ENCODE data around the gene ZNF710. TPM values are rescaled to one million over a fixed set of nuclear protein-coding genes. Genes with fewer than 3 reads are reported as not detected.

Gene ZNF710
- total and polyA plus RNA-seq, 2 of the 13 experiments (the other 11 are each of a cell fraction or from before 2014, with no cell fraction given): 4.7 to 20.6 TPM

DNA sequence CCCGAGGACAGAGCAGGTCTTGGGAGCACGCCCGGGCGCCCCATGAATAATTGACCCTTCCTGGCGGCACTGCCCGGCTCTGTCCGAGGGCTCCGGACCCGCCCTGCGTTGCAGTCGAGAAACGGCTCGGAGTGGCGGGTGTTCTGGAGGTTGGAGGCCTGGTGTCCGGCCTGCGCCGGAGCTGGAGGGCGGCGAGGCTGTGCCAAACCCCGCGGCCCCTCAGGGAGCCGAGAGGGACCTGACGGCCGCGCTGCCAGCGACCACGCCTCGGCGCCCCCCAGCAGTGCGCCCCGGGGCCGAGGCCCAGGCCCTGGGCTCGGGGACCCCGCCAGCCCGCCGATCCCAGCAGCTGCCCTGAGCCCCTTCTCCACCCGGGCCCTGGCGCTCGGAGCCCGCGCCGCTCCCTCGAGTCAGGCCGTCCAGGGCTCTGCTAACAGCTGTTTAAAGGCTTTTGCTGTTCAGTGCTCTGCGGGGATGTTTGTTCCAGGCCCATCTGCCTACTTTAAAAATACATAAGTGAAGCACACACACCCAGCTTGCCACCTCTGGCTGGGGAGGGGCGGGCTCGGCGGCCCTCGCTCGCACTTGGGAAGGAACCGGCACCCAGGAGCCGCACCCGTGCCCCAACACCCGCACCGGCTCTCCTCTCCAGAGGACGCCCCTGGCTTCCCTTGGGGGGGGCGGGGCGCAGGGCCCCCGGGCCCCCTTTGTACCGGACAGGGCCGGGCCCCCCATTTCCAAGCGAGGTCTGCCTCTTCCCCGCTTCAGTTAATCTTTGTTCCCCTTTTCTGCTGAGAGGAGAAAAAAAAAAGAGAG, 730 bp upstream of the ZNF710 start (continued):
- TF ChIP-seq, protein P1, sequence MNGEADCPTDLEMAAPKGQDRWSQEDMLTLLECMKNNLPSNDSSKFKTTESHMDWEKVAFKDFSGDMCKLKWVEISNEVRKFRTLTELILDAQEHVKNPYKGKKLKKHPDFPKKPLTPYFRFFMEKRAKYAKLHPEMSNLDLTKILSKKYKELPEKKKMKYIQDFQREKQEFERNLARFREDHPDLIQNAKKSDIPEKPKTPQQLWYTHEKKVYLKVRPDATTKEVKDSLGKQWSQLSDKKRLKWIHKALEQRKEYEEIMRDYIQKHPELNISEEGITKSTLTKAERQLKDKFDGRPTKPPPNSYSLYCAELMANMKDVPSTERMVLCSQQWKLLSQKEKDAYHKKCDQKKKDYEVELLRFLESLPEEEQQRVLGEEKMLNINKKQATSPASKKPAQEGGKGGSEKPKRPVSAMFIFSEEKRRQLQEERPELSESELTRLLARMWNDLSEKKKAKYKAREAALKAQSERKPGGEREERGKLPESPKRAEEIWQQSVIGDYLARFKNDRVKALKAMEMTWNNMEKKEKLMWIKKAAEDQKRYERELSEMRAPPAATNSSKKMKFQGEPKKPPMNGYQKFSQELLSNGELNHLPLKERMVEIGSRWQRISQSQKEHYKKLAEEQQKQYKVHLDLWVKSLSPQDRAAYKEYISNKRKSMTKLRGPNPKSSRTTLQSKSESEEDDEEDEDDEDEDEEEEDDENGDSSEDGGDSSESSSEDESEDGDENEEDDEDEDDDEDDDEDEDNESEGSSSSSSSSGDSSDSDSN (CRISPR knock-in tag; IDR thresholded peaks at IDR 0.05): peak; percentile 37; the same call in 1 of the 2 replicates
- TF ChIP-seq, protein P2, sequence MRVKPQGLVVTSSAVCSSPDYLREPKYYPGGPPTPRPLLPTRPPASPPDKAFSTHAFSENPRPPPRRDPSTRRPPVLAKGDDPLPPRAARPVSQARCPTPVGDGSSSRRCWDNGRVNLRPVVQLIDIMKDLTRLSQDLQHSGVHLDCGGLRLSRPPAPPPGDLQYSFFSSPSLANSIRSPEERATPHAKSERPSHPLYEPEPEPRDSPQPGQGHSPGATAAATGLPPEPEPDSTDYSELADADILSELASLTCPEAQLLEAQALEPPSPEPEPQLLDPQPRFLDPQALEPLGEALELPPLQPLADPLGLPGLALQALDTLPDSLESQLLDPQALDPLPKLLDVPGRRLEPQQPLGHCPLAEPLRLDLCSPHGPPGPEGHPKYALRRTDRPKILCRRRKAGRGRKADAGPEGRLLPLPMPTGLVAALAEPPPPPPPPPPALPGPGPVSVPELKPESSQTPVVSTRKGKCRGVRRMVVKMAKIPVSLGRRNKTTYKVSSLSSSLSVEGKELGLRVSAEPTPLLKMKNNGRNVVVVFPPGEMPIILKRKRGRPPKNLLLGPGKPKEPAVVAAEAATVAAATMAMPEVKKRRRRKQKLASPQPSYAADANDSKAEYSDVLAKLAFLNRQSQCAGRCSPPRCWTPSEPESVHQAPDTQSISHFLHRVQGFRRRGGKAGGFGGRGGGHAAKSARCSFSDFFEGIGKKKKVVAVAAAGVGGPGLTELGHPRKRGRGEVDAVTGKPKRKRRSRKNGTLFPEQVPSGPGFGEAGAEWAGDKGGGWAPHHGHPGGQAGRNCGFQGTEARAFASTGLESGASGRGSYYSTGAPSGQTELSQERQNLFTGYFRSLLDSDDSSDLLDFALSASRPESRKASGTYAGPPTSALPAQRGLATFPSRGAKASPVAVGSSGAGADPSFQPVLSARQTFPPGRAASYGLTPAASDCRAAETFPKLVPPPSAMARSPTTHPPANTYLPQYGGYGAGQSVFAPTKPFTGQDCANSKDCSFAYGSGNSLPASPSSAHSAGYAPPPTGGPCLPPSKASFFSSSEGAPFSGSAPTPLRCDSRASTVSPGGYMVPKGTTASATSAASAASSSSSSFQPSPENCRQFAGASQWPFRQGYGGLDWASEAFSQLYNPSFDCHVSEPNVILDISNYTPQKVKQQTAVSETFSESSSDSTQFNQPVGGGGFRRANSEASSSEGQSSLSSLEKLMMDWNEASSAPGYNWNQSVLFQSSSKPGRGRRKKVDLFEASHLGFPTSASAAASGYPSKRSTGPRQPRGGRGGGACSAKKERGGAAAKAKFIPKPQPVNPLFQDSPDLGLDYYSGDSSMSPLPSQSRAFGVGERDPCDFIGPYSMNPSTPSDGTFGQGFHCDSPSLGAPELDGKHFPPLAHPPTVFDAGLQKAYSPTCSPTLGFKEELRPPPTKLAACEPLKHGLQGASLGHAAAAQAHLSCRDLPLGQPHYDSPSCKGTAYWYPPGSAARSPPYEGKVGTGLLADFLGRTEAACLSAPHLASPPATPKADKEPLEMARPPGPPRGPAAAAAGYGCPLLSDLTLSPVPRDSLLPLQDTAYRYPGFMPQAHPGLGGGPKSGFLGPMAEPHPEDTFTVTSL (CRISPR knock-in tag; IDR thresholded peaks at IDR 0.05; ENCODE audit: borderline replicate concordance): no peak
- TF ChIP-seq RBAK (CRISPR knock-in tag; IDR thresholded peaks at IDR 0.05) (peak; percentile 25; the same call in 1 of the 2 replicates), ZFX (CRISPR knock-in tag; IDR thresholded peaks at IDR 0.05; ENCODE audit: low read depth) (peak; percentile 60), SOX5 (CRISPR knock-in tag; IDR thresholded peaks at IDR 0.05; ENCODE audit: borderline replicate concordance) (no peak), ZNF777 (CRISPR knock-in tag; IDR thresholded peaks at IDR 0.05) (peak; percentile 84), PHF8 (CRISPR knock-in tag; IDR thresholded peaks at IDR 0.05) (peak; percentile 16; the same call in 1 of the 2 replicates), GATAD2A (CRISPR knock-in tag; IDR thresholded peaks at IDR 0.05) (0 out of 2 replicates have a peak, but pooled peaks have one; percentile 9), ZNF761 (CRISPR knock-in tag; conservative IDR thresholded peaks at IDR 0.05) (no peak), YY1 (IDR thresholded peaks at IDR 0.05; ENCODE audit: insufficient read depth, insufficient replicate concordance, low read depth, low read length) (no peak), SRY (CRISPR knock-in tag; IDR thresholded peaks at IDR 0.05) (0 out of 2 replicates have a peak, but pooled peaks have one; percentile 27)
- TF ChIP-seq, protein P3, sequence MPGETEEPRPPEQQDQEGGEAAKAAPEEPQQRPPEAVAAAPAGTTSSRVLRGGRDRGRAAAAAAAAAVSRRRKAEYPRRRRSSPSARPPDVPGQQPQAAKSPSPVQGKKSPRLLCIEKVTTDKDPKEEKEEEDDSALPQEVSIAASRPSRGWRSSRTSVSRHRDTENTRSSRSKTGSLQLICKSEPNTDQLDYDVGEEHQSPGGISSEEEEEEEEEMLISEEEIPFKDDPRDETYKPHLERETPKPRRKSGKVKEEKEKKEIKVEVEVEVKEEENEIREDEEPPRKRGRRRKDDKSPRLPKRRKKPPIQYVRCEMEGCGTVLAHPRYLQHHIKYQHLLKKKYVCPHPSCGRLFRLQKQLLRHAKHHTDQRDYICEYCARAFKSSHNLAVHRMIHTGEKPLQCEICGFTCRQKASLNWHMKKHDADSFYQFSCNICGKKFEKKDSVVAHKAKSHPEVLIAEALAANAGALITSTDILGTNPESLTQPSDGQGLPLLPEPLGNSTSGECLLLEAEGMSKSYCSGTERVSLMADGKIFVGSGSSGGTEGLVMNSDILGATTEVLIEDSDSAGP (CRISPR knock-in tag; IDR thresholded peaks at IDR 0.05; ENCODE audit: borderline replicate concordance): peak; percentile 31; the same call in 1 of the 2 replicates
- TF ChIP-seq, protein P4, sequence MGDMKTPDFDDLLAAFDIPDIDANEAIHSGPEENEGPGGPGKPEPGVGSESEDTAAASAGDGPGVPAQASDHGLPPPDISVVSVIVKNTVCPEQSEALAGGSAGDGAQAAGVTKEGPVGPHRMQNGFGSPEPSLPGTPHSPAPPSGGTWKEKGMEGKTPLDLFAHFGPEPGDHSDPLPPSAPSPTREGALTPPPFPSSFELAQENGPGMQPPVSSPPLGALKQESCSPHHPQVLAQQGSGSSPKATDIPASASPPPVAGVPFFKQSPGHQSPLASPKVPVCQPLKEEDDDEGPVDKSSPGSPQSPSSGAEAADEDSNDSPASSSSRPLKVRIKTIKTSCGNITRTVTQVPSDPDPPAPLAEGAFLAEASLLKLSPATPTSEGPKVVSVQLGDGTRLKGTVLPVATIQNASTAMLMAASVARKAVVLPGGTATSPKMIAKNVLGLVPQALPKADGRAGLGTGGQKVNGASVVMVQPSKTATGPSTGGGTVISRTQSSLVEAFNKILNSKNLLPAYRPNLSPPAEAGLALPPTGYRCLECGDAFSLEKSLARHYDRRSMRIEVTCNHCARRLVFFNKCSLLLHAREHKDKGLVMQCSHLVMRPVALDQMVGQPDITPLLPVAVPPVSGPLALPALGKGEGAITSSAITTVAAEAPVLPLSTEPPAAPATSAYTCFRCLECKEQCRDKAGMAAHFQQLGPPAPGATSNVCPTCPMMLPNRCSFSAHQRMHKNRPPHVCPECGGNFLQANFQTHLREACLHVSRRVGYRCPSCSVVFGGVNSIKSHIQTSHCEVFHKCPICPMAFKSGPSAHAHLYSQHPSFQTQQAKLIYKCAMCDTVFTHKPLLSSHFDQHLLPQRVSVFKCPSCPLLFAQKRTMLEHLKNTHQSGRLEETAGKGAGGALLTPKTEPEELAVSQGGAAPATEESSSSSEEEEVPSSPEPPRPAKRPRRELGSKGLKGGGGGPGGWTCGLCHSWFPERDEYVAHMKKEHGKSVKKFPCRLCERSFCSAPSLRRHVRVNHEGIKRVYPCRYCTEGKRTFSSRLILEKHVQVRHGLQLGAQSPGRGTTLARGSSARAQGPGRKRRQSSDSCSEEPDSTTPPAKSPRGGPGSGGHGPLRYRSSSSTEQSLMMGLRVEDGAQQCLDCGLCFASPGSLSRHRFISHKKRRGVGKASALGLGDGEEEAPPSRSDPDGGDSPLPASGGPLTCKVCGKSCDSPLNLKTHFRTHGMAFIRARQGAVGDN (CRISPR knock-in tag; IDR thresholded peaks at IDR 0.05): peak; percentile 61

Data from HepG2 (cell line).